Measurements from ENCODE around the gene CNTRL.
"Not testable (repeated sequence)": the region's sequence is repeated elsewhere in the genome, so short reads cannot be mapped to it uniquely, and the experiment has no call there.

CNTRL gene

DNA sequence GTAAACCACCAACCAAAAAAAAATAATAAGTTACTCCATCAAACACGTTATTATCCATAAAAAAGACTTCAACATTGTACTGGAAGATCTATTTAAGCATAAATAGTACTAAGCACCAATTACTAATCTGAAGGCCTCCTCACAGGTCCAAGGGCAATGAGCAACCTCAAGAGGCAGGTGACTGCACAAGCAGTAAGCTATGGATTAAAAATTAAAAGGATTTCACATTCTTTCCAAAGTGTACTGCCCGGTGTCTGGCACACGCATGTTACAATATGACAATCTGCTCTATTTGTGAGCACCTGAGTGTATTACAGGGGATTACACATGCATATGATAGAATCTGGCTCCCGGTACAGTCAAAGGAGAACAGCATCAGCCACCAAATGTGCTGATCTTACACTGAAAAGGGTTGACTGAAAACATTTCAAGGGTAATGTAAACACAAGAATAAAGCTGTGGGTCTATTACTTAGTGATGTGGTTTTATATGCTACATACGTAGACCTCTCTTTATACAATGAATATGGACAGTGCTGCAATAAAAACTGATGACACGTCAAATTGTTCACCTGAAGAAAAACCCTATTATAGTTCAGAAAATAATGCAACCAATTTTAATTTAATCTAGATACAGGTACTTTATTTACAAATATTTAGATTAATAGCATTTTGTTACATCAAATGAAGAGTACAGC lies 104.1 kb downstream of the CNTRL start:
- no peak for DNase-seq (ENCODE audit: low read depth in 4 of 4, low spot score in 1 of 4)

DNA sequence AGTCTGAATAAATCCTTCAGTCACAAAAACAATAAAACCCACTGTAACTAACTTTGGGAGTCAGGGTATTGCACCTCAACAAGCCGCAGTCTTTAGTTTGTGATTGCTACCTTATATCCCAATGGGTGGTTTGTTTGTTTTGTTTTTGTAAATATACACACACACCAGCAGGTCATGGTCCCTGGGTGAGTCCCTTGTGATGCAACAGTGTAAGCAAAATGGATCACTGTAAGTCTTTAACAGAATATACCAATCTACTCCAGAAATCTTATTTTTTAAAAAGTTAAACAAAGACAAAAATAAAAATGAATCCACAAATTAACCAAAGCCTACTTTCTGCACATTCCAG lies 104.6 kb downstream of the CNTRL start:
- not testable (repeated sequence) for DNase-seq (ENCODE audit: low read depth in 4 of 4, low spot score in 1 of 4)

DNA sequence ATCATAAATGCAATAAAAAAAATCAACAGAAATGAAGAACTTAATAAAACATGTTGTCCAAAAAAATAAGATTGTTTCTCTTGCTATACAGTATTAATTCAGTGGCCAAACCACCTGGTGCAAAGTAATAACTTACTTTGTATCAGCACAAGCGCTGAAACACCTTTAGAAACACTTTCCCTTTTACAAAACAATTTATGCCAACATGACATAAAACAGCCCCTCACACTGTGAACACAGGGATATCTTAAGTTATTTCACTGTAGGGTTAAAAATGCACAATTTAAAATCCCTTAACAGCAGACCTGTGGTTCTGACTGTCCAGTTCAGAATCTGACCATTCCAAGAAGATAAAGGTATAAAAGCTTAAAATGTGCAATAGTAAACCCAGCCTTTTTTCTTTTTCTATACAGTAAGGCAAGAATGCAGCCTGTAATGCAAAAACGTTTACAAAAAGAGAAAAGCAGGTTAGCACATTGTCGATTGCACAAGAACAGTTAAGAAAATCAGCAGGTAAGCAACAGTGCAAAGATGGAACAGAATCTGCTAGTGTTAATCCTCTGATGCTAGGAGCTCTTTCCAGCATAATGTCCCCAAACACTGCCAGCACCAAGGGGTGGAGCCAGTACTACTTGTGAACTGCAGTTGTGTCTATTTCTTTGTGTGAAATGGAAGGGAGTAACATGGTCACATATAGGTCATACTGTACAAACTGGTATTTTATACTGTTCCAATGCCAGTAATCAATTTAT lies 105.4 kb downstream of the CNTRL start:
- DNase-seq (ENCODE audit: low read depth in 4 of 4, low spot score in 1 of 4), result no peak

DNA sequence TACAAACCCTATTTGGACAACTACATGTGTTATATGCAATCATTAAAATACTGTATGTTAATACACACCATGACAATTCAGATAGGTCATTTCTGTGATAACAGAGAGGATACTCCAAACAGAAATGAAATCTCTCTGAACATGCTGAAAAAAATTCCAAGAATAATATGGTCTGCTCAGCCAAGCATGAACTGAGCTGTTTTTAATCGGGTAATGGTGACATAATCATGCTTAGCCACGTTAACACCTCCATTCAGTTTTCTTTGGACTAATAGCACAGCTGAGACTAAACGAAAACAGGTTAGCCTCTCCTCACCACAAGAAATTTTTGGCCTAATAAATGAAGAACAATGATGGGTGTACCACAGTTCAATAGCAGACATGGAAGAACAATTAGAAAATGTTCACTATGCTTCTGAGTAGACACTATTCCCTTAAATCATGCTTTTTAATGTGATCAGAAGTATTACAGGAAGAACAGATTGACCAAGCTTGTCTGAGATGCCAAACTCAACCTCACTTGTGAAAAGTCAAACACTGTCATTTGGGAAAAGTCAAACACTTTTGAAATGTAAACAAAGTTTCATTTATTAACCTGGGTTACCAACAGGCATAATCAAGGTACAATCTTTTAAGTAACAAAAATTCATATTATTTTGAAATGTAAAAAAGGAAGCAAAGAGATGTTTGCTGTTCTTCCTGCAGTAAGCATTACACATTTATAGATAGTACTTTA lies 107.5 kb downstream of the CNTRL start:
- no peak for DNase-seq (ENCODE audit: low read depth in 4 of 4, low spot score in 1 of 4)

DNA sequence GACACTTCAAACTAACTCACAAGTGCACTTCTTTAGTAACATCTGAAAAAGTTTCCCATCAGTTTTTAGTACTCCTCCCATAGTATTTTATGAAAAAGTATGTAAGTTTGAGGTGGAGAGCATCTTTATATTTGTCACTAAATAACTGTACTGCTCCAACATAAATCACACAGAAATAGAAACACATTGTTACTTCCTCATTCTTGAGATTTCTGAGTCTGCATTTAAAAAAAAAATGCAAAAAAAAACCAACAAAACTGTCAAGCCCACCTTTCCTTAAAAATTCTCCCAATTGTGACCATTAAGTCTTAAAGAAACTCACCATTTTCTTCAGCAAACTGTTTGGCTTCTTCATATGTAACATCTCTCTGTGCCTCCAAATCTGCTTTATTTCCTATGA lies 108.2 kb downstream of the CNTRL start:
- DNase-seq (ENCODE audit: low read depth in 4 of 4, low spot score in 1 of 4), result no peak

DNA sequence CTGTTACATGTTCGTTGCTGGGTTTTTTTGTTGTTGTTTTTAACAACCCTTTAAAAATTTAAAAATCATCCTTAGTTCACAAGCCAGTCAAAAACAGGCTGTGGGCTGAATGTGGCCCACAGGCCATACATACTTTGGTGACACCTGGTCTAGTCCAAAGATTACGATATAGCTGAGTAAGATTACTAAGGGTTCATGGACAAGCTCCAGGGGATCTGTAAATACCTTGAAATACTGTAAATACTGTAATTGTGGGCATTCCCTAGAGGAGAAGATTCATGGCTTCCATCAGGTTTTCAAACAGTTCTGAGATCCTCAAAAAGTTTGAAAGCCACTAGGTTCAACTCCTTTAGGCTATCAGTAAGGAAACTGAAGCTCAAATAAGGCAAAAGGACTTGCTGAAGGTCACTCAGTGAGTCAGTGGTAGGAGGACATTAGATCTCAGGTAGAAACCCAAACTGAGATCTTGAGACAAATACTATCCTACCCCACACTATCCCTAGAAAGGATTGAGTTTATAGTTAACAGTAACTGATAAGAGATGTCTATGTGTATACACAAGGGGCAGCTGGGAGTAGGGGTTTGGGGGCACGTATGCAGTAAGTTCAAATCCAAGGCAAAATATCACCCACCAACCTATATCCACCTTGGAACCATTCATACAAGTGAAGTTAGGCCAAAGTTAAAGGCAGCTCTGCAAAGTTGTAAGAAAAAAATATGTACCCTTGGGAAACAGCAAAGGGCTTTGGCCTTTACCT lies 109.1 kb downstream of the CNTRL start:
- DNase-seq (ENCODE audit: low read depth in 4 of 4, low spot score in 1 of 4), result no peak

DNA sequence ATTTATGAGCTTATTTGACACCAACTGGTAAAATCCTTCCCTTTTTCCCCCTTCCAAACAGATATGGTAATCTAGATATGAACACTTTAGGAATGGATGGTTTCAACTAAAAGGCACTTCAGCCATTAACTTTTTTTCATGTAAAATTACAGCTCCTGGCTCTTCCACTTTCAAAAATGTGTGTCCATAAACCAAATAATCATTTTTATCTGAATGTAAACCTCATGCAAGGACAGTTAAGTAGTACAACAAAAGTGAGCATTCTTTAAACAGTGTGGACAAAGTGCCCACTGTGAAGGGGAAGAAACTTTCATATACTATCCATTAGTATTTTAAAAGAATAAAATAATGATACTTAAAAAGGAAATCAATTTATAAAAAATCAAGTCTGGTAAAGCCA lies 109.7 kb downstream of the CNTRL start:
- DNase-seq (ENCODE audit: low read depth in 4 of 4, low spot score in 1 of 4), result no peak

DNA sequence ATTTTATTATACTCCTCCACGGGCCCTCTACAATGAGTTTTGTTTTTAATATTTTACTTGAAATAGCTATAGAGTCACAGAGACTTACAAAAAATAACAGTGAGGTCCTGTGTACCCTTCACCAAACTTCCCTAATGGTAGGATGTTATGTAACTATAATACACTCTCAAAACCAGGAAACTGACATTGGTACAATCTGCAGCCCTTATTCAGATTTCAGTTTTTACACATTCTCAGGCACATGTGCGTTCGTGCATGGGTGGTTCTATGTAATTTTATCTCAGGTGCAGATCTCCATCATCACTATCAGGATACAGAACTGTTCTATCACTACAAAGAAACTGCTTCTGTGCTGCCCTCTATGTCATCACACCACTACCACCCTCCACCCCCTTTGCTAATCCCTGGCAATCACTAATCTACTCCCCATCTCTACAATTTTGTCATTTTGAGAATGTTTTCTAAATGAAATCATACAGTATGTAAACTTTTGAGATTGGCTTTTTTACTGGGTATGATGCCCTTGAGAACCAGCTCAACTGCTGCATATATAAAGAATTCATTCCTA lies 110.5 kb downstream of the CNTRL start:
- no peak for DNase-seq (ENCODE audit: low read depth in 4 of 4, low spot score in 1 of 4)

DNA sequence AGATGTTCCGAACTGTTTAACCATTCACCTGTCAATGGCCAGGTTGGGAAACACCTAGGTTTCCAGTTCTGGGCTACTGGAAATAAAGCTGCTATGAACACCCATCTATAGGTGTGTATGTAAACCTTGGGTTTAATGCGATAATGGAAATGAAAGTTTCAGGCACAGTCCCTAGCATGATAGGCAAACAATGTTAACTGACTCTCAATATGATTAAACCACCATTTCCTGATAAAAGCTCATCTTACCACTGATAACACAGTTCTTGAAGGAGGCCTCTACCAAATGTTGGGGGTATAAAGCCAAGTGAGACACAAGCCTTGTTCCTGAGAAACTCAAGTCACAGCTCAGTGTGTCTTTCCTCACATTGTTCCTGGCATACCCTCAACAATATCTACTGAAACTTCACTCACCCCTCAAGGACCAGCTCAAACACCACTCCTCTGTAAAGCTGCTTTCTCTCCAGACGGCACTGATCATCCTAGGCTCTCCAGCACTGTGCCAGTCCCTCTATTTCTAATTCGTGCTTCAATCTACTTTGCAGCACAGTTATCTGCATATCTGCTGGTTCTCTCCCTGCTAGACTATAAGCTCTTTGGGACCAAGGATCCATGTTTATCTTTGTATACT lies 111.1 kb downstream of the CNTRL start:
- no peak for DNase-seq (ENCODE audit: low read depth in 4 of 4, low spot score in 1 of 4)

DNA sequence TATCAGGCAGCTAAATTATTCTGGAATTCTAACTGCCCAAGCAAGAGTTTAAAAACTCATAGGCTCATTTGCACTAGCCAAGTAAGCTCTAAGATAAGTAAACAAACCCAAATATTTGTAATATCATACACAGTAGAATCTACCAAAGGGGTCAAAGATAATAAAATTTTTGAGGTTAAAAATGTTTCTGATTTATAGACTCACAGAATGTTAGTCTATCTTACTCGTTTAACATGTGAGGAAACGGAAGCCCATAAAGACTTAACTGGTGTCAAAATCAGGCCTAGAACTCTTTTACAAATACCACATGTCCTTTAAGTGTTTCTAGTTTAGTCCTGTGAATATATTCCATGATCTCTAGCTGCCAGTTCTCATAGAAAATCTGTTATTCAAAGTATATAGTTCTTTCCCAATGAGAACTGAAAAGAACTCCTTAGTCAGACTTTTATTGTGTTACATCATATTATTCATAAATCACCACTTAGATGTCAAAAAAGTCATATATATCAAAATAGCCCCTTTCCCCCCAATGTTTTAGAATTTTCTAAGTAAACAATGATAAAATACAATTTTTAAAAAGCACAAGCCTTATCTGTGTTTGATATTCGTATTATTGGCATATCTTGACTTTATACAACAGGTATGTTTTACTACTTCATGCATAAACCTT lies 113.0 kb downstream of the CNTRL start:
- no peak for DNase-seq (ENCODE audit: low read depth in 4 of 4, low spot score in 1 of 4)

DNA sequence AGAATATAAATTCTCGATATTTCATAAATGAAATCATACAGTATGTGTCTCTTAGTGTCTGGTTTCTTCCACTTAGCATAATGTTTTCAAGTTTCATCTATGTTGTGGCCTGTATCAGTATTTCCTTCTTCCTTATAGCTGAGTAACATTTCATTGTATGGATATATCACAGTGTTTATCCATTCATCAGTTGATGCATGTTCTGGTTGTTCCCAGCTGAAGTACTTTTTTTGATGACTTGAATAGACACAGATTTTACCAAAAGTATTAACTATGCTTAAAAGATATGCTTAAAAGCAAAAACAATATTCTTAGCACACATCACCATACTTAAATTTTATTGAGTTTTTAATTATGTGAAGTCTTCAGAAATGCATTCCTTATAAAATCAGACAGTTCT lies 114.3 kb downstream of the CNTRL start:
- DNase-seq (ENCODE audit: low read depth in 4 of 4, low spot score in 1 of 4), result no peak

DNA sequence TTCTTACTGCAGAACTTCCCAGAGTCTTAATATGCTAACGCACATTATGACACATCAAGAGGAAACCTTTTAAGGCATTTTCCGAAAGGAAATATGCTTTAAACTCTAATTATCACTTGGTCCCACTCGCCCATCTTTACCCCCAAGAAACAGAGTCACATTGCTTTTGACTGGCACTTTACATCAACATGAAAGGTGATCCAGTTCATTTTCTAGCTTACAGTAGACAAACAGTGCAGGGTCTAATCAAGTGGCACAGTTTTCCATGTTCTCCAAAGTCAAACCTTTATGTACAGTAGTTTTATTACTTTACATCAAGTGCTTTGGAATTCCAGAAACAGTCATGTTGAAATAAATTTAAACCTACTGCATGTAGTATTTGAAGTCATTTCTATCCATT lies 114.9 kb downstream of the CNTRL start:
- no peak for DNase-seq (ENCODE audit: low read depth in 4 of 4, low spot score in 1 of 4)

DNA sequence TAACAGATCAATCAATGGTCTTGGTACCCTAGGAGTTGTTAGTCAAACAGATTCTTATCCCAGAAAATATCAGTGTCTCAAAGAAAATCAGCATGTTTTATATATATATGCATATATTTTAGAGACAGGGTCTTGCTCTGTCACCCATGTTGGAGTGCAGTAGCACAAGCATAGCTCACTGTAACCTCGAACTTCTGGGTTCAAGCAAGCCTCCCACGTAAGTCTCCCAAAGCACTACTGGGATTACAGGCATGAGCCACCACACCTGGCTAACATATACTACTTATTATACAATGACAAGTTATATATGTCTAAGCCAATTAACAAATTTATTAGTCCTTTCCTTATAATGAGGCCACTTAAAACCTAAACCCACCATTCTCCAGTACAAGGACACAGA lies 116.5 kb downstream of the CNTRL start:
- no peak for DNase-seq (ENCODE audit: low read depth in 4 of 4, low spot score in 1 of 4)

DNA sequence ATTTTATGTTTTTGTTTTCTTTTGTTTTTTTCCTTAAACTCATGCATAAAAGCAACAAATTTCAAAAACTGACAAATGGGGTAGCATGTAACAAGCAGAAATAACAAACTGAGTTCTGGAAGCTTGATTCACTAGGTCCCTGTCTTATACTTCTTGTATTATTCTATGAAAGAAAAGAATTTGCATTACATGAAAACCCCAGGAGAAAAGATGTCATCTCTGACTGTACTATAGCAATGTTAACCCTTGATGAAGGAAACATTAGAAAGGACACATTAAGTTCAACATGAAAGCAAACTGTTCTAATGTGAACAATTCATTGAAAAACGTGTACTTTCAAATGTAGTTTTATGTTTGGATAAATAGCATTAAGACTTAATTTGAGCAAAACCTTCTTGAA lies 117.8 kb downstream of the CNTRL start:
- DNase-seq (ENCODE audit: low read depth in 4 of 4, low spot score in 1 of 4), result no peak

DNA sequence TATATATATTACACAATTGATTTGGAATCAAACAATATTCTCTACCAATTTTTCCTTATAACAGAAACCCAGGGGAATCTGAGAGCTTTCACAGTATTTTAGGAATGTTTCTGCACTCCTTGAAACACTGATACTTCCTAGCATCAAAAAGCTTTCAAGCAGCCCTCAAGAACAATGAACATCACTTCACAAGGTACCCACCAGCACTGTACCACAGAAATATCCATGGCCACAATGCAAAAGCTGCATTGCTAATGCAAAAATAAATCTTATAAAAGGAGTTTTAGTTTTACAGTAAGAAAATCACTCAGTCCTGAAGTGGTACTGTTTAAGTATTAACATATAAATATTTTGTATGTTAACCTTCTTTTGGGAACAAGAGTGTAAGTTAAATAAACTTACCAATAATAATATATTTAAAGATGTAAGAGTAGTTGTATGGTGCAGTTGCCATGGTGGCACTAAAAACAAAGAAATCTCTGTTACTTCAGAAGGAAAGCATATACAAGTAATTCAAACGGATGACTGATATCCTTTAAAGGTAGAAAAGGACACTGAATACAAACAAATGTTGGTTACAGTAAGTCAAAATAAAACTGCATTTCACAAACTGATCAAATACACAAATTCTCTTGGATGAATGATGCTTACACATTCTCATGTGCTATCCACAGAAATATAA lies 118.3 kb downstream of the CNTRL start:
- no peak for DNase-seq (ENCODE audit: low read depth in 4 of 4, low spot score in 1 of 4)

DNA sequence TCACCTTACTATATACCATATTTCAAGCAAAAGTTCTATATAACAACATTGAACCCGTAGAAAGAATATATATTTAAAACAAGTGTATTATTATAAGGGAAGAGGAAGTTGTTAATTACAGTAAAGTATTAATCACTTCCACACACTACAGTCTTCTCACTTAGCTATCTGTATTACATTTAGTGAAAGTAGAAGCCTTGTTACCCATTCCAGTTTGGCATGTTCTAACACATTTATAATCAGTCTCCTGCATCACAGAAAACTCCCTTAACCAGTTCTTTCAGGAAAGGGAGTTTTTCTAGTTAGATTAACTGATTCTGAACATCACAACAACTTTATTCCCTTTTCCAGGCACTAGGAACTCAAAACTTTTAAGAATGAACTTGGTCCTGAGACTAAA lies 120.0 kb downstream of the CNTRL start:
- no peak for DNase-seq (ENCODE audit: low read depth in 4 of 4, low spot score in 1 of 4)

DNA sequence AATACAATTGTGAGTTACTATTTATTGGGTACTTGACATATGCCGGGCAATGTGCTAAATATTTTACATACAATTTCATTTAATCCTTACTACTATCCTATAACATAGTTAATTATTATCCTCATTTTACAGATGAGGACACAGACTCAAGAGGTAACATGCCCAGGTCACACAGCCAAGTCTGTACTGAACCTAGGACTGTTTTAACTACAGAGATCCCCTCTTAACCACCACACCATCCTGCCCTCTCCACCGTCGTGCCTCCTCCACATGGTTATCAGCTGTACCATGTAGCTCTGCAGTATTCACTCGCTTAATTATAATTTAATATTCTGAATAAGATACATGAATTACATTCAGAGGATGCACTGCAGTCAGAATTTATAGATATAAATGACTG lies 121.6 kb downstream of the CNTRL start:
- DNase-seq (ENCODE audit: low read depth in 4 of 4, low spot score in 1 of 4), result no peak

DNA sequence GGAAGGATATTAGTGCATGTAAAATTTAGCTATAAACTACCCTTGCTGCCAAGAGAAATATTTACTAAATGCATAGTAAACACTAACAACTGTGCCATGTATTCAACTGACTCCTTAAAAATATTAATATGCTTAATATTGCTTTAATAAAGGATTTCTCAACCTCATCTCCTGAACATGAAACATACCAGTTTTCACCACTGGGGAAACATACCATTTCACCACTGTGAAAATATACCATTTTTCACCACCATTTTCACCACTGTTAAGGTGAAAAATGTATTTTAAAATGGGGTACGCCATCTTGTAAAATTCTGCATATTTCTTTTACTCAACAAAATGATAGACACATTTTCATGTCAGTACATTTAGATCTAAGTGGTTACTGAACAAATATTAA lies 122.4 kb downstream of the CNTRL start:
- no peak for DNase-seq (ENCODE audit: low read depth in 4 of 4, low spot score in 1 of 4)

DNA sequence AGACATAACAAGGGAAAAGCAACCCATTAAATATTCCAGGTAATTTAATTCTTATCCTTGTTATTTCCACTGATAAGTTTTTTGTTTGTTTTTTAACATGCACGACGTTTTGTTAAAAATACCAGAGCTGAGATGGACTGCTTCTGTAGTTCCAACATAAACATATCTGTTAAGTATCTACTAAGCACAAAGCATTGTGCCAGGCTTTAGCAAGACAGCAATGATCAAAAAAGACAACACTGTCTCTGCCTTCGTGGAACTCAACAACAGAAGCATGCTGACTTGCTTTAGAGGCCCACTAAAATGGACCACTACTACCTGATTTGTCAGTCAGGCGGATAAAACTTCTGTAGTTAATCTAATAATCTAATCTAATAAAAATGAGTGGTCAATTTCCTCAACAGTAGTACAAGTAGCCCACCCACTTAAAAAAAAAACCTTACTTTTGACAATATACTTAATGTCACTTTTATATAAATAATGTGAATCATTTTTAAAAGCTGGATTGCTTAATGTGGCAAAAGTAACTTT lies 123.8 kb downstream of the CNTRL start:
- DNase-seq (ENCODE audit: low read depth in 4 of 4, low spot score in 1 of 4), result no peak

All from stimulated activated CD4-positive, alpha-beta T cell treated with anti-CD3 and anti-CD28 coated beads, Interleukin-1b, Interleukin-23, amount 100 ng/mL, for 24 hours (primary cell).